C4-2B (cell line): Measurements from ENCODE around the gene STYK1.

ENCODE experiments used
- CTCF ChIP-seq: fragments of 450-650 bp; conservative IDR thresholded peaks from 2 replicates; pipeline ENCODE4 v1.5.1; 2017; ENCODE audit warnings: mild to moderate bottlenecking
- ZFX ChIP-seq: fragments of 450-650 bp; IDR thresholded peaks from 2 replicates; pipeline ENCODE4 v1.6.1; 2017

DNA sequence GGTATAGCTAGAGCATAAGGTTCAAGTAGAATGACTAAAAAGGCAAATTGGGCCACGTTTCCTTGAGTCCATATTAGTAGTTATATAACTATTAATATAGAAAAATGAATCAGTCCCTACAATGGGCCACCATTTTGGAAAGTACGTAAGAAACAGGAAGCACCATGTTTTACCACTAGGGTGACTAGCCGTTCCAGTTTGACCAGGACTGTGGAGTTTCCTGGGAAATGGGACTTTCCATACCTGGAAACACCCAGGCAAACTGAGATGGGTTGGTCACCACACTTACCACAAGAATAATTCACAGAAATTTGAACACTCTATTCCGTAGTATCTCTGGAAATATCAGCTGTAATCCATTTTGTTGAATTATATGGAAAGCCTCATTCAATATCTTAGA is 58.3 kb downstream of the STYK1 start:
- TF ChIP-seq CTCF (peak; percentile 43), ZFX (no peak)
